Measurements from ENCODE around the gene PDE4D. TPM values are rescaled to one million over a fixed set of nuclear protein-coding genes. Genes with fewer than 3 reads are reported as not detected.
A peak's percentile ranks its signal among the peaks of the same experiment; 100 is the strongest.

Gene PDE4D
- total RNA-seq, 4 donors from 2014 or later, result 35.0 to 121 (median 63.4) TPM

DNA sequence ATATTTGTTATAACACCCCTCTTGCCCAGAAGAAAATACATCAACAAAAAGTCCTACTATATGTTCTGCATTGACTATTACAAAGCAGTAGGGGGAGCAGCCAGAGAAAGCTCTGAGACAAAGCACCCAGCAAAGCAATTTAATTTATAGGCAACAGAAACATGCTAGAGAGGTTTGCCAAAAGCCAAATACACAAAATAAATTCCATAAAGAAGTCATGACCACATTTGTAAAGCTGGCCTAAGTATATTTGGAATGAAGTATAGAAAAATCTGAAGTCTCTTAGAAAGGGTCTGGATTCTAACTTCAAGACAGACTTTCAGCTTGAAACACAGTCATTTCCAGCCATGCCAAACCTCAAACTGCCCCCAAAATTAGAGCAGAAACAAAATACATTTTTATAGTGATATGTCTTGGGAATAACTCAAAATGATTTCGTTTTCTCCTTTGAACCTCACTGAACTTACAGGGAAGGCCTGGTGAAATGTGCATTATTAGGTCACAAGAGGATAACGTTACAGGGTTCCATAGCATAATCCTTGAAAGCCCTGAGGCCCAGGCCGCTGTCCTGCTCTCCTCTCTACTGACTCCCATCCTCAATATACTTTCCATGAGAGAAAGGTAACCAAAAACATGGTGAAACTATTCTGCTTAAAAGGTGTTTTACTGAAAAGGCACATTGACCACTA is 858.9 kb downstream of the PDE4D start:
- WGBS, 2 donors (ENCODE audit: low coverage in 1 of 2), result 61 to 68% methylated on average over 3 of the region's 3 CpGs
- TF ChIP-seq, protein P1, sequence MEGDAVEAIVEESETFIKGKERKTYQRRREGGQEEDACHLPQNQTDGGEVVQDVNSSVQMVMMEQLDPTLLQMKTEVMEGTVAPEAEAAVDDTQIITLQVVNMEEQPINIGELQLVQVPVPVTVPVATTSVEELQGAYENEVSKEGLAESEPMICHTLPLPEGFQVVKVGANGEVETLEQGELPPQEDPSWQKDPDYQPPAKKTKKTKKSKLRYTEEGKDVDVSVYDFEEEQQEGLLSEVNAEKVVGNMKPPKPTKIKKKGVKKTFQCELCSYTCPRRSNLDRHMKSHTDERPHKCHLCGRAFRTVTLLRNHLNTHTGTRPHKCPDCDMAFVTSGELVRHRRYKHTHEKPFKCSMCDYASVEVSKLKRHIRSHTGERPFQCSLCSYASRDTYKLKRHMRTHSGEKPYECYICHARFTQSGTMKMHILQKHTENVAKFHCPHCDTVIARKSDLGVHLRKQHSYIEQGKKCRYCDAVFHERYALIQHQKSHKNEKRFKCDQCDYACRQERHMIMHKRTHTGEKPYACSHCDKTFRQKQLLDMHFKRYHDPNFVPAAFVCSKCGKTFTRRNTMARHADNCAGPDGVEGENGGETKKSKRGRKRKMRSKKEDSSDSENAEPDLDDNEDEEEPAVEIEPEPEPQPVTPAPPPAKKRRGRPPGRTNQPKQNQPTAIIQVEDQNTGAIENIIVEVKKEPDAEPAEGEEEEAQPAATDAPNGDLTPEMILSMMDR (IDR thresholded peaks at IDR 0.05), result peak; percentile 22 to 64 (median 50)
- no peak for TF ChIP-seq POLR2A (IDR thresholded peaks at IDR 0.05)
- no peaks in the 10 kb centered on the region for H3K9me3 ChIP-seq
- no peak overlapping the region for H3K4me3 ChIP-seq
- no peaks in the 10 kb centered on the region for H3K27me3 ChIP-seq
- H3K36me3 ChIP-seq, result no peaks in the 10 kb centered on the region
- peak overlapping the region in 3 of 4 donors; percentile 11 to 44 (median 36) for H3K27ac ChIP-seq
- peaks cover 0 to 49% (median 3%) of the 10 kb centered on the region in 3 donors for H3K4me1 ChIP-seq
- no peak for ATAC-seq

DNA sequence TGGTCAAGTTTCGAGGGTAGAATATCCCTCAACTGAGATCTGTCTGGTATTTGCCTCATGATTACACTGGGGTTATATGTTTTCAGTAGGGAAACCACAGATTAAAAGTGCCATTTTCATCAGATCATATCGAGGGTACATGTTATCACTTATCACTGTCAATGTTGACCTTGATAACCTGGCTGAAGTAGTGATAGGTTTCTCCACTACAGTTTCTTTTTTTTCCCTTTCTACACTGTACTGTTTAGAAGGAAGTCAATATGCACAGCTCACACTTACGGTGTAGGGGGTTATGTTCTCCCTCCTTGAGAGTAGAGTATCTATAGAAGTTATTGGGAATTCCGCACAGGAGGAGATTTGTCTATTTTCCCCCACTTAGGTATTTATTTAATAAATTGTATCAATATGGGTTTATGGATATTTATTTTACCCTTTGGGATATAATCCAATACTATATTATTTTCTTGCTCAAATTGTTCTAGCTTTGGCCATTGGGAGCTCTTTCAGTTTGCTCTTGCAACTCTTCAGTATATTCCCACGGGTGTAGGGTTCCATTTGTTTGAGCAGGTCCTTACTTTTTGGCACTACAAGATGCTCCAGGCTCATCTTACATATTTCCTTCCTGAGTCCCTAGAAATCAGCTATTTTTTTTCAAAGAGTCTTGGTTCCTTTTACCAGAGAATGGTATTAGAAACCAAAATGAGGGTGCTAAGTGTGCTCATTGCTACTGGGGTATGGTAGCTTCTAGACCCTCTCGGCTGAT is 866.2 kb downstream of the PDE4D start:
- TF ChIP-seq POLR2AphosphoS5 (IDR thresholded peaks at IDR 0.05), result no peak
- Histone ChIP-seq H3K9me3 (no peaks in the 10 kb centered on the region), H3K27me3 (no peaks in the 10 kb centered on the region), H3K36me3 (no peaks in the 10 kb centered on the region), H3K4me3 (no peak overlapping the region), H3K27ac (no peak overlapping the region), H3K4me1 (peaks cover 0 to 10% (median 0%) of the 10 kb centered on the region in 3 donors)
- 92 to 97% methylated on average over 4 to 6 of the region's 6 CpGs for WGBS, 2 donors (ENCODE audit: low coverage in 1 of 2)
- ATAC-seq, result no peak

DNA sequence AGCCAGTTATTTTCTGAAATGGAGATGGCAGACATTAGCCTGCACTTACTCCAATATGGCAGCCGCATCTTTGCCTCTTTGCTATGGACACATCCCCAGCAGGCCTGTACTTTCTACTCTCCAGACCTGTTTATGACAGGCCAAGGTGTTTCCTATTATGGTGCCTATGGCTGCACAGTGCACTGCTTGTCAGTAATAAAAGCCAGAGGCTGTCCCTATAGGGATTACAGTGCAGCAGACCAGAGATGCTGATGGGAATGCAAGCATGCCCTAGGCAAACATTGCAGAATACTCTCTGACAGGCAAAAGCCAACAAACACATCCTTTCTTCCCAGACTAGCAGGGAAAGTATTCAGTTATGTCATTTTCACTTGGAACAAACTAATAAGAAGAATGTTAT is 867.8 kb downstream of the PDE4D start:
- TF ChIP-seq POLR2AphosphoS5 (IDR thresholded peaks at IDR 0.05) (peak; percentile 58), POLR2A (IDR thresholded peaks at IDR 0.05) (no peak)
- no peaks in the 10 kb centered on the region for H3K9me3 ChIP-seq
- H3K27me3 ChIP-seq, result no peaks in the 10 kb centered on the region
- no peak for ATAC-seq
- no peaks in the 10 kb centered on the region for H3K36me3 ChIP-seq
- peak overlapping the region in 1 of 4 donors; percentile 4 for H3K27ac ChIP-seq
- WGBS, 2 donors (ENCODE audit: low coverage in 1 of 2), result 78 to 100% methylated on average over 1 of the region's 1 CpG
- H3K4me1 ChIP-seq, result peaks cover 0 to 26% (median 2%) of the 10 kb centered on the region in 3 donors
- no peak overlapping the region for H3K4me3 ChIP-seq

DNA sequence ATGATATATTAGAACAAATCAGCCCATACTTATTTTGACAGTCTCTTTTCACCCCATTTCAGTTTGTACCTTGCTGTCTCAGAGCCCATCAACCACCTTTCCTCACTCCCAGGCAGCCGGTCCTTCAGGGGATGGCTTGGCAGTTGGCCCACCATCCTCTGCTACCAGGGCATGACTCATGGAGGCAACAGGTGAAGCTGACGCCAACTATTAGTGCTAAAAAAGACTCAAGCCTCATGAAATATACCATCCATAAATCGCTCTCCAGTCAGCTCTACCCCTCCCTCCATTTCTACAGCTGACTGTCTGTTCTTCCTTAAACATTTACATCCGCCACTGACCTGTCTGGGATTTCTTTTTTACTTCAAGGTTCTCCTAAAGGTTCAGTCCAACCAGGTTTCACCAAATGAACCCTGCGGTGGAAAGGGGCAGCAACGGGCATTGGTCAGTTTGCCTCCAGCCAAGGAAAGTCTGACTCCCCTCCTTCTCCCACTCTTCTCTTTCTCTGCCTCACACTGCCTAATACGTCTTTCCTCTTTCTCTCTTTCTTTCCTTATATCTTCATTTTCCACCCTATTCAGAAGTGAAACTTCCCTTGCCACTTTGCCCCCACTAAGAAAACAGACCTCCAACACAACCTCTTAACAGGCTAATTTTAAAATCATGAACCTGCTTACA is 871.5 kb downstream of the PDE4D start:
- no peak for ATAC-seq
- Histone ChIP-seq H3K27me3 (no peaks in the 10 kb centered on the region), H3K27ac (no peak overlapping the region), H3K9me3 (no peaks in the 10 kb centered on the region), H3K36me3 (no peaks in the 10 kb centered on the region), H3K4me3 (no peak overlapping the region), H3K4me1 (peaks cover 0 to 34% (median 2%) of the 10 kb centered on the region in 3 donors)
- 31 to 67% methylated on average over 3 to 7 of the region's 7 CpGs for WGBS, 2 donors (ENCODE audit: low coverage in 1 of 2)
- TF ChIP-seq, protein P1 (IDR thresholded peaks at IDR 0.05), result no peak
- TF ChIP-seq EP300 (IDR thresholded peaks at IDR 0.05), result no peak

DNA sequence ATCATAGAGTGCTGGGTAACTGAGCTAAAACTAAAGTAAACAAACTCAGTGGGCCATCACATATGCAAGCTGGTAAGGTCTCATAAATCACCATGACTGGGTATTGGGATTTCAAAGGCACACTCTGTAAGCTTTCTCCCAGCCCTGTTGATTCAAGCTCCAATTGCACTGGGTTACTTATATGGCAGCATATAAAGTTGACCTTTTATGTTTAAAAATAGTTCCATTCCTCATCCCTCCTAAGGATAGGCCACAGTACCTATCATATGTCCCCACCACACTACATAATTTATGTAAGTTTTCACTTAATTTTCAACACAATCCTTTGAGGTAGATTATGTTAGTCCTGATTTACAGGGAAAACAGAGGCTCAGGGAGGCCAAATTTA is 872.2 kb downstream of the PDE4D start:
- no peak overlapping the region for H3K27ac ChIP-seq
- no peaks in the 10 kb centered on the region for H3K36me3 ChIP-seq
- no peaks in the 10 kb centered on the region for H3K27me3 ChIP-seq
- no peak overlapping the region for H3K4me3 ChIP-seq
- ATAC-seq, result no peak
- no peak for TF ChIP-seq EP300 (IDR thresholded peaks at IDR 0.05)
- TF ChIP-seq, protein P1 (IDR thresholded peaks at IDR 0.05), result no peak
- peaks cover 0 to 34% (median 2%) of the 10 kb centered on the region in 3 donors for H3K4me1 ChIP-seq
- no peaks in the 10 kb centered on the region for H3K9me3 ChIP-seq
